Left ventricle myocardium inferior (tissue), 1 donor: Measurements from ENCODE around the gene TRABD2A. TPM values are rescaled to one million over a fixed set of nuclear protein-coding genes. Genes with fewer than 3 reads are reported as not detected.

Source experiments
- DNase-seq: peaks from one replicate; pipeline ENCODE4 v3.0.0-alpha.2; 2020
- H3K27ac ChIP-seq: fragments of 200-600 bp; replicated peaks from 2 replicates; pipeline ENCODE4 v1.8.0; 2021
- H3K27me3 ChIP-seq: fragments of 200-600 bp; 2 replicates; pipeline ENCODE4 v1.8.0; 2021; ENCODE audit warnings: low read depth
- H3K36me3 ChIP-seq: fragments of 200-600 bp; 2 replicates; pipeline ENCODE4 v1.8.0; 2021
- H3K4me1 ChIP-seq: fragments of 200-600 bp; 2 replicates; pipeline ENCODE4 v1.8.0; 2021
- H3K4me3 ChIP-seq: fragments of 200-600 bp; 2 replicates; pipeline ENCODE4 v1.8.0; 2021; ENCODE audit warnings: mild to moderate bottlenecking, moderate library complexity
- H3K9me3 ChIP-seq: fragments of 200-600 bp; replicated peaks from 2 replicates; pipeline ENCODE4 v1.8.0; 2021
- CTCF ChIP-seq: fragments of 200-600 bp; IDR thresholded peaks from 2 replicates; pipeline ENCODE4 v1.8.0; 2021; ENCODE audit warnings: antibody characterized with exemption, mild to moderate bottlenecking, borderline replicate concordance
- intact Hi-C: fragments of 100-400 bp; cut with micrococcal nuclease; formaldehyde crosslinking; loops from one replicate; pipeline ENCODE4 v1.11.0; 2022
- total RNA-seq: library from RNA; stranded (reverse); fragmentation: NEBNext Ultra II Directional; extraction: Animal tissue kit (Norgen Biotek cat#: 25700); gene quantifications from one replicate; pipeline ENCODE4 v1.2.1, GENCODE V29; 2021
- donor health status: DM: no; HTN: yes; CAD: no; lungs with severe emphysema.

TRABD2A gene
- total RNA-seq, 1 donor from 2014 or later, result 0.49 TPM

DNA sequence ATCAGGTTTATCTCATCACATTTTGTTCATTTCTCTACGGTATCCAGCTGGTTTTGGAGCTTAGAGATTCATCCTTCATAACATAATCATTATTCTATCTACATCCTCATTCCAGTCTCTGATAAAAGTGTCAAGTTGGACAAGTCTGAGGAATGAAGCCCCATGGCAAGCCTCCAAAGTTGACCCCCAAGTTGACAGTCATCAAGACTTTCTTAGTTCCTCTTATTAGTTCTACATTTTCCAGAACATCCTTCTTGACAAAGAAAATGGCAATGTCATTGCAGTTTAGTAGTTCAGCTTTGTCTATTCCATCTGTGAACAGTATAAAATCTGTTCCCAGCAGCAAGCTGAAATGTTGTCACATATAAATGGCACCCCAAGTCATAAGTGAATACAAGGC is 20.1 kb upstream of the TRABD2A start:
- intact Hi-C loops, result no loop called here
- no peaks in the 10 kb centered on the region for H3K9me3 ChIP-seq
- H3K27me3 ChIP-seq, result no peaks in the 10 kb centered on the region
- TF ChIP-seq CTCF, result no peak
- no peak overlapping the region for H3K27ac ChIP-seq
- no peak overlapping the region for H3K4me3 ChIP-seq
- peaks cover 34% of the 10 kb centered on the region for H3K4me1 ChIP-seq
- no peak for DNase-seq
- H3K36me3 ChIP-seq, result no peaks in the 10 kb centered on the region

GRCh38 chr2:84899304-84900204 is 18.7 kb upstream of the TRABD2A start:
- Histone ChIP-seq H3K9me3 (no peaks in the 10 kb centered on the region), H3K4me1 (peaks cover 36% of the 10 kb centered on the region), H3K4me3 (no peak overlapping the region), H3K27ac (no peak overlapping the region), H3K27me3 (no peaks in the 10 kb centered on the region), H3K36me3 (no peaks in the 10 kb centered on the region)
- no peak for DNase-seq
- TF ChIP-seq CTCF, result no peak
- intact Hi-C loops, result no loop called here

- Histone ChIP-seq H3K4me1 (peaks cover 32% of the 10 kb centered on the region), H3K36me3 (no peaks in the 10 kb centered on the region), H3K4me3 (no peak overlapping the region), H3K9me3 (no peaks in the 10 kb centered on the region), H3K27me3 (no peaks in the 10 kb centered on the region), H3K27ac (peak overlapping the region; percentile 67)
- DNase-seq, result no peak
- intact Hi-C loops, result no loop called here
- TF ChIP-seq CTCF, result no peak
Observed at GRCh38 chr2:84897773-84898172, 16.9 kb upstream of the TRABD2A start.

GRCh38 chr2:84896567-84896966 is 15.7 kb upstream of the TRABD2A start:
- Histone ChIP-seq H3K4me3 (no peak overlapping the region), H3K27me3 (no peaks in the 10 kb centered on the region), H3K9me3 (no peaks in the 10 kb centered on the region), H3K27ac (no peak overlapping the region), H3K4me1 (peaks cover 32% of the 10 kb centered on the region), H3K36me3 (no peaks in the 10 kb centered on the region)
- intact Hi-C loops, result no loop called here
- no peak for TF ChIP-seq CTCF
- no peak for DNase-seq

DNA sequence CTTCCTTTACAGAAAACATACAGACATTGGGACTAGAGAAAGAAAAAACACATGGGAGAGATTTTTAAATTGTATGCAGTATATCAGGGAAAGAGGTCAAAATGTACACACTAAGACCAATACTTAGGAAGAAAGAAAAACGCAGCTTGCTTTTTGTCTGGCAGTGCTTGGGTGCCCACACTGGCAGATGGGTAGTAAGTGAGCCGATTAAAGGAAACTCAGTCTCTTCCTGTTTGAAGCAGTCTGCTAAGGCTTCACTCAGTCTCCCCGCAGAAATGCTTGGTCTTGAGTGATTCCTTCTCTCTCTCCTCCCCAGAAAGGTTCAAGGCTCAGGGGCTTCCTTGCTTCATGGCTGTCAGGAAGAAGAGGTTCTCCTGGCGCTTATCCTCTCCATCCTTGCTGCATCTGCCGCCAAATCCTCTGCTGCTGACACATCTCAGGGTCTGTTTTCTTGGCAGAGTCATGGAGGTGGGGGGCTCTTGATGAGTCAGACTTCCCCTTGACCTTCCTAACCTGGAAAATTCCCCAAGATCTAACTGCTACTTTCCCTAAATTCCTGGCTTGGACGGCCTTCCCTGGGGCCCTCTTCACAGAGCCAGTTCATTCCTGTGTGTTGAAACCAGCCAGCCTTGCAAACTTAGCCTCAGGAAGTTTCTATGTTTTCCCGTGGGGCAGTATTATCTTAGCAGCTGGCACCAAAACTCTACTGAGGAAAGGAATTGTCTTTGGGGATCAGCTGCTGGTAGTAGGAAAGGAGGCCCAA is 14.1 kb upstream of the TRABD2A start:
- Histone ChIP-seq H3K9me3 (no peaks in the 10 kb centered on the region), H3K27ac (peak overlapping the region; percentile 56)
- intact Hi-C loops, result no loop called here

More for the DNA sequence above, 14.1 kb upstream of the TRABD2A start:
- Histone ChIP-seq H3K4me3 (no peak overlapping the region), H3K4me1 (peaks cover 32% of the 10 kb centered on the region), H3K27me3 (no peaks in the 10 kb centered on the region), H3K36me3 (no peaks in the 10 kb centered on the region)
- no peak for DNase-seq
- TF ChIP-seq CTCF, result no peak
